ENCODE results near the gene MAB21L4. TPM values are rescaled to one million over a fixed set of nuclear protein-coding genes. Genes with fewer than 3 reads are reported as not detected.

The MAB21L4 gene
- total and polyA plus RNA-seq, 2 experiments from 2014 or later: not detected

- no peak for TF ChIP-seq ZNF462 (CRISPR knock-in tag; IDR thresholded peaks at IDR 0.05)
- TF ChIP-seq ZNF331 (CRISPR knock-in tag; IDR thresholded peaks at IDR 0.05; ENCODE audit: low read depth): no peak
- no peak for TF ChIP-seq ETS1 (IDR thresholded peaks at IDR 0.05)
- TF ChIP-seq EZH2phosphoT487 (IDR thresholded peaks at IDR 0.05; ENCODE audit: unreplicated experiment): no peak
- no peak for TF ChIP-seq ZNF114 (CRISPR knock-in tag; IDR thresholded peaks at IDR 0.05)
- no peak for TF ChIP-seq NANOG (IDR thresholded peaks at IDR 0.05; ENCODE audit: borderline replicate concordance)
Measured at GRCh38 chr2:240836781-240837467, 59.0 kb downstream of the MAB21L4 start (continued).

Other genes with a start within 250 kb of the MAB21L4 start
- not detected in 2 replicates for gene AQP12B, start 213.3 kb downstream of the MAB21L4 start, total RNA-seq (2014; rRNA removed; shearing (Covaris generic))
- gene AQP12B, start 213.3 kb downstream of the MAB21L4 start, polyA plus RNA-seq (2016; fragmentation: Nextera tagmentation; extraction: Ambion mirVana): not detected in 2 replicates
- gene AQP12A, start 204.3 kb downstream of the MAB21L4 start, total RNA-seq (2014; rRNA removed; shearing (Covaris generic)): not detected in 2 replicates
- not detected in 2 replicates for gene AQP12A, start 204.3 kb downstream of the MAB21L4 start, polyA plus RNA-seq (2016; fragmentation: Nextera tagmentation; extraction: Ambion mirVana)
- 183 and 214 TPM in 2 replicates for gene KIF1A, start 75.9 kb downstream of the MAB21L4 start, total RNA-seq (2014; rRNA removed; shearing (Covaris generic))
- gene KIF1A, start 75.9 kb downstream of the MAB21L4 start, polyA plus RNA-seq (2016; fragmentation: Nextera tagmentation; extraction: Ambion mirVana): 158 and 169 TPM in 2 replicates
- not detected in 2 replicates for gene AGXT, start 27.3 kb downstream of the MAB21L4 start, total RNA-seq (2014; rRNA removed; shearing (Covaris generic))
- not detected in 2 replicates for gene AGXT, start 27.3 kb downstream of the MAB21L4 start, polyA plus RNA-seq (2016; fragmentation: Nextera tagmentation; extraction: Ambion mirVana)
- not detected in 2 replicates for gene CROCC2, start 10.2 kb upstream of the MAB21L4 start, total RNA-seq (2014; rRNA removed; shearing (Covaris generic))
- not detected in 2 replicates for gene CROCC2, start 10.2 kb upstream of the MAB21L4 start, polyA plus RNA-seq (2016; fragmentation: Nextera tagmentation; extraction: Ambion mirVana)
- gene SNED1, start 102.5 kb upstream of the MAB21L4 start, total RNA-seq (2014; rRNA removed; shearing (Covaris generic)): 1.1 and 2.8 TPM in 2 replicates
- gene SNED1, start 102.5 kb upstream of the MAB21L4 start, polyA plus RNA-seq (2016; fragmentation: Nextera tagmentation; extraction: Ambion mirVana): 1.3 and 1.5 TPM in 2 replicates
- gene MTERF4, start 206.1 kb upstream of the MAB21L4 start, total RNA-seq (2014; rRNA removed; shearing (Covaris generic)): 58.0 and 63.6 TPM in 2 replicates
- gene MTERF4, start 206.1 kb upstream of the MAB21L4 start, polyA plus RNA-seq (2016; fragmentation: Nextera tagmentation; extraction: Ambion mirVana): 15.3 and 15.7 TPM in 2 replicates

All from GM23338 (cell line).